CD14-positive monocyte (primary cell): ENCODE data around the gene STAM. TPM values are rescaled to one million over a fixed set of nuclear protein-coding genes. Genes with fewer than 3 reads are reported as not detected.

Experiments used
- DNase-seq, 3 donors: peaks; one replicate each; pipeline ENCODE4 v3.0.0-alpha.2; 2011 to 2022
- H2AFZ ChIP-seq: 2 replicates; pipeline ENCODE4 v1.6.0; 2012; ENCODE audit warnings: mild to moderate bottlenecking, low read depth, low read length, inconsistent platforms; ENCODE audit not compliant: insufficient read depth, poor library complexity, severe bottlenecking
- H3K27ac ChIP-seq, 2 donors: 1 replicate in 1 of 2; 2 replicates in 1 of 2; pipeline ENCODE4 v1.5.1; 2012 to 2013; ENCODE audit warnings: low read length in 2 of 2, control low read depth in 1 of 2, inconsistent platforms in 1 of 2, low read depth in 1 of 2, mild to moderate bottlenecking in 1 of 2
- H3K27me3 ChIP-seq, 2 donors: one replicate each; pipeline versions ENCODE4 v1.6.0 to v1.6.1; 2011 to 2013; ENCODE audit warnings: low read length in 2 of 2; ENCODE audit not compliant: control insufficient read depth in 2 of 2, insufficient read depth in 2 of 2
- H3K36me3 ChIP-seq, 2 donors: replicated peaks in 1 of 2; 1 replicate in 1 of 2; 2 replicates in 1 of 2; pipeline versions ENCODE4 v1.5.1 to v1.6.1; 2012 to 2013; ENCODE audit warnings: low read length in 2 of 2, control low read depth in 1 of 2, inconsistent platforms in 1 of 2, mild to moderate bottlenecking in 1 of 2; ENCODE audit not compliant: insufficient read depth in 2 of 2, control insufficient read depth in 1 of 2
- H3K4me1 ChIP-seq, 2 donors: 1 replicate in 1 of 2; 2 replicates in 1 of 2; pipeline versions ENCODE4 v1.5.1 to v1.6.1; 2012 to 2013; ENCODE audit warnings: low read length in 2 of 2, control low read depth in 1 of 2, inconsistent platforms in 1 of 2, mild to moderate bottlenecking in 1 of 2, moderate library complexity in 1 of 2; ENCODE audit not compliant: insufficient read depth in 2 of 2, control insufficient read depth in 1 of 2
- H3K4me2 ChIP-seq: replicated peaks from 2 replicates; pipeline ENCODE3; 2012; ENCODE audit warnings: low read length, moderate library complexity, mild to moderate bottlenecking; ENCODE audit not compliant: poor library complexity, severe bottlenecking; ENCODE audit errors: extremely low read depth
- H3K4me3 ChIP-seq, 3 experiments: fragments of 200-600 bp in 1 of 3; sonication (generic) in 1 of 3; replicated peaks in 1 of 3; 1 replicate in 2 of 3; 2 replicates in 1 of 3; pipeline ENCODE4 v1.5.1; 2011 to 2013; ENCODE audit warnings: low read length in 3 of 3, mild to moderate bottlenecking in 3 of 3, control low read depth in 2 of 3, low read depth in 2 of 3, inconsistent platforms in 1 of 3, moderate library complexity in 1 of 3
- H3K79me2 ChIP-seq: 2 replicates; pipeline ENCODE4 v1.6.0; 2012; ENCODE audit warnings: mild to moderate bottlenecking, control low read depth, inconsistent platforms, low read length, moderate library complexity; ENCODE audit not compliant: insufficient read depth
- H3K9ac ChIP-seq: 2 replicates; pipeline ENCODE4 v1.6.0; 2017; ENCODE audit warnings: low read length, mild to moderate bottlenecking; ENCODE audit not compliant: insufficient read depth, poor library complexity, severe bottlenecking
- H3K9me3 ChIP-seq, 2 donors: replicated peaks in 1 of 2; 1 replicate in 1 of 2; 2 replicates in 1 of 2; pipeline versions ENCODE4 v1.5.1 to v1.6.1; 2012 to 2013; ENCODE audit warnings: low read length in 2 of 2, control low read depth in 1 of 2; ENCODE audit not compliant: control insufficient read depth in 1 of 2, insufficient read depth in 1 of 2
- H4K20me1 ChIP-seq: 2 replicates; pipeline ENCODE4 v1.6.0; 2012; ENCODE audit warnings: mild to moderate bottlenecking, low read length, control low read depth, moderate library complexity; ENCODE audit not compliant: insufficient read depth
- H3K27ac Mint-ChIP-seq, 7 donors: one replicate each; pipeline ENCODE4 v1.8.0; 2020; ENCODE audit warnings: mild to moderate bottlenecking in 7 of 7, mixed read lengths in 7 of 7, moderate library complexity in 6 of 7, inconsistent platforms in 2 of 7
- H3K27me3 Mint-ChIP-seq, 3 donors: one replicate each; pipeline ENCODE4 v1.8.0; 2021 to 2022; ENCODE audit warnings: low read depth in 3 of 3, mild to moderate bottlenecking in 3 of 3, mixed read lengths in 3 of 3, moderate library complexity in 3 of 3, inconsistent platforms in 1 of 3
- H3K36me3 Mint-ChIP-seq, 2 donors: one replicate each; pipeline ENCODE4 v1.8.0; 2020; ENCODE audit warnings: mixed read lengths in 2 of 2, inconsistent platforms in 1 of 2, mild to moderate bottlenecking in 1 of 2
- H3K4me1 Mint-ChIP-seq: one replicate; pipeline ENCODE4 v1.8.0; 2020; ENCODE audit warnings: mild to moderate bottlenecking, mixed read lengths
- H3K4me3 Mint-ChIP-seq, 2 donors: one replicate each; pipeline ENCODE4 v1.8.0; 2020; ENCODE audit warnings: mild to moderate bottlenecking in 2 of 2, mixed read lengths in 2 of 2, moderate library complexity in 1 of 2
- H3K9me3 Mint-ChIP-seq, 7 donors: one replicate each; pipeline ENCODE4 v1.8.0; 2020 to 2022; ENCODE audit warnings: mixed read lengths in 7 of 7, mild to moderate bottlenecking in 6 of 7, moderate library complexity in 6 of 7, inconsistent platforms in 2 of 7
- WGBS: methylation state at CpG from one replicate; pipeline ENCODE4 v1.1.5; 2013; ENCODE audit warnings: missing lambda C conversion rate; ENCODE audit not compliant: insufficient coverage; 5-methylcytosine and 5-hydroxymethylcytosine counted together
- intact Hi-C, 2 donors: fragments of 100-400 bp; cut with micrococcal nuclease; formaldehyde crosslinking; loops; one replicate each; pipeline versions ENCODE4 v1.15.0 to v1.15.1; 2023
- polyA plus RNA-seq, 3 donors: library from polyadenylated mRNA; depleted of rRNA in 1 of 3; unstranded in 2 of 3; stranded (reverse) in 1 of 3; fragments of 300-500 nt in 2 of 3; fragments of >200 nt in 1 of 3; fragmentation: Illumina TruSeq in 2 of 3; gene quantifications; 1 replicate in 2 of 3; 2 replicates in 1 of 3; pipeline ENCODE4 v1.2.3, GENCODE V29; 2012 to 2021
- TF ChIP-seq, protein P1 (sequence below): fragments of 200-600 bp; IDR thresholded peaks from one replicate; pipeline ENCODE4 v1.8.0; 2022; ENCODE audit warnings: antibody characterized with exemption, mild to moderate bottlenecking

STAM gene
- polyA plus RNA-seq, 3 donors, result 5.5 to 16.4 (median 5.9) TPM

DNA sequence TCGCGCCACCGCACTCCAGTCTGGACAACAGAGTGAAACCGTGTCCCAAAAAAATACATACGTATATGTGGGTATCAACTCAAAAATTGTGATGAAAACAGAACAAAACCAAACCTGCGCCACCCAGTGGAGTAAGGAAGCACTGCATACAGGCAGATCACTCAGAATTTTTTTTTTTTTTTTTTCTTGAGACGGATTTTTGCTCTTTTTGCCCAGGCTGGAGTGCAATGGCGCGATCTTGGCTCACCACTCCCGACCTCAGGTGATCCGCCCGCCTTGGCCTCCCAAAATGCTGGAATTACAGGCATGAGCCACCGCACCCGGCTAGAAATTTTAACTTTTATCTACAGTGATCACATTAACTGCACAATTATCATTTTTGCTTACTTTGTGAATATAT lies 99.0 kb downstream of the STAM start:
- WGBS, result no CpG with 5 or more reads among the region's 14 CpGs
- H3K27me3 ChIP-seq, result no peaks in the 10 kb centered on the region
- H3K9me3 ChIP-seq, result no peaks in the 10 kb centered on the region
- Mint-ChIP-seq H3K27ac (peak overlapping the region in 2 of 7 donors; percentile 28 to 63), H3K27me3 (peaks cover 0 to 3% (median 0%) of the 10 kb centered on the region in 3 donors), H3K4me3 (no peak overlapping the region), H3K9me3 (no peaks in the 10 kb centered on the region), H3K4me1 (peaks cover 31% of the 10 kb centered on the region), H3K36me3 (no peaks in the 10 kb centered on the region)
- H3K4me2 ChIP-seq, result peak overlapping the region; percentile 25
- no peak overlapping the region for H2AFZ ChIP-seq
- TF ChIP-seq, protein P1, sequence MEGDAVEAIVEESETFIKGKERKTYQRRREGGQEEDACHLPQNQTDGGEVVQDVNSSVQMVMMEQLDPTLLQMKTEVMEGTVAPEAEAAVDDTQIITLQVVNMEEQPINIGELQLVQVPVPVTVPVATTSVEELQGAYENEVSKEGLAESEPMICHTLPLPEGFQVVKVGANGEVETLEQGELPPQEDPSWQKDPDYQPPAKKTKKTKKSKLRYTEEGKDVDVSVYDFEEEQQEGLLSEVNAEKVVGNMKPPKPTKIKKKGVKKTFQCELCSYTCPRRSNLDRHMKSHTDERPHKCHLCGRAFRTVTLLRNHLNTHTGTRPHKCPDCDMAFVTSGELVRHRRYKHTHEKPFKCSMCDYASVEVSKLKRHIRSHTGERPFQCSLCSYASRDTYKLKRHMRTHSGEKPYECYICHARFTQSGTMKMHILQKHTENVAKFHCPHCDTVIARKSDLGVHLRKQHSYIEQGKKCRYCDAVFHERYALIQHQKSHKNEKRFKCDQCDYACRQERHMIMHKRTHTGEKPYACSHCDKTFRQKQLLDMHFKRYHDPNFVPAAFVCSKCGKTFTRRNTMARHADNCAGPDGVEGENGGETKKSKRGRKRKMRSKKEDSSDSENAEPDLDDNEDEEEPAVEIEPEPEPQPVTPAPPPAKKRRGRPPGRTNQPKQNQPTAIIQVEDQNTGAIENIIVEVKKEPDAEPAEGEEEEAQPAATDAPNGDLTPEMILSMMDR, result peak; percentile 95
- no peak overlapping the region for H3K4me3 ChIP-seq
- no peak overlapping the region for H3K27ac ChIP-seq
- peak; percentile 29 to 46 (median 40) for DNase-seq
- H3K36me3 ChIP-seq, result no peaks in the 10 kb centered on the region
- no peaks in the 10 kb centered on the region for H3K79me2 ChIP-seq
- H3K4me1 ChIP-seq, result peaks cover 23% of the 10 kb centered on the region in 2 donors
- no peaks in the 10 kb centered on the region for H4K20me1 ChIP-seq
- intact Hi-C loops, result loop anchor here (2.0 to 5.0 kb wide), 2 partner anchors 136 kb away; no protein-coding TSS in a partner anchor
- H3K9ac ChIP-seq, result no peak overlapping the region

DNA sequence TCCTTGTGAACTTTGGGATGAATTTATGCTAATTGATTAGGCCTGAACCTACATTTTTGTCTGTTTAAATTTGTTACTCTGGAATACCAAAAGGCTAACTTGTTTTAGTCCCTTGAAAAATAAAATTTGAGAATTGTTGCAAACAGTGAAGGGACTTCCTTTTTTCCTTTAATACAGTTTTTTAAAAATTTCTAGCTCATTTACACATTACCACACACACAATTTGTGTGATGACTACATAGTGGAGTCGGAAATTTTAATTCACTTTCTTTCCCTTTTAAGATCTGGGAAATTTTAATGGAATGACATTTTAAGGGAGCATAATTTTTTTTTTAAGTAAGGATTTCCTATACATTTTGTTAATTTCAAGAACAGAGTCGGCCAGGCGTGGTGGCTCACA lies 99.5 kb downstream of the STAM start:
- Mint-ChIP-seq H3K4me3 (peak overlapping the region; percentile 59 to 77), H3K27me3 (peaks cover 0 to 3% (median 0%) of the 10 kb centered on the region in 3 donors), H3K4me1 (peaks cover 31% of the 10 kb centered on the region), H3K9me3 (no peaks in the 10 kb centered on the region), H3K27ac (peak overlapping the region in 3 of 7 donors; percentile 41 to 75 (median 68)), H3K36me3 (no peaks in the 10 kb centered on the region)
- no peak overlapping the region for H2AFZ ChIP-seq
- H3K79me2 ChIP-seq, result no peaks in the 10 kb centered on the region
- H3K4me1 ChIP-seq, result peaks cover 23% of the 10 kb centered on the region in 2 donors
- peak in 1 of 3 donors; percentile 8 for DNase-seq
- no peak overlapping the region for H3K4me2 ChIP-seq
- H3K9me3 ChIP-seq, result no peaks in the 10 kb centered on the region
- TF ChIP-seq, protein P1, result no peak
- H3K27me3 ChIP-seq, result no peaks in the 10 kb centered on the region
- intact Hi-C loops, result loop anchor here (2.0 to 5.0 kb wide), 2 partner anchors 136 to 137 kb away; no protein-coding TSS in a partner anchor
- no peaks in the 10 kb centered on the region for H4K20me1 ChIP-seq
- H3K36me3 ChIP-seq, result no peaks in the 10 kb centered on the region
- H3K9ac ChIP-seq, result no peak overlapping the region
- H3K4me3 ChIP-seq, result peak overlapping the region in 1 of 3 experiments; percentile 67
- H3K27ac ChIP-seq, result no peak overlapping the region
- no CpG with 5 or more reads among the region's 3 CpGs for WGBS
